ENCODE measurements around the gene PCGF2.
A peak's percentile ranks its signal among the peaks of the same experiment; 100 is the strongest.
"Not testable (repeated sequence)": the region's sequence is repeated elsewhere in the genome, so short reads cannot be mapped to it uniquely, and the experiment has no call there.

PCGF2 gene

DNA sequence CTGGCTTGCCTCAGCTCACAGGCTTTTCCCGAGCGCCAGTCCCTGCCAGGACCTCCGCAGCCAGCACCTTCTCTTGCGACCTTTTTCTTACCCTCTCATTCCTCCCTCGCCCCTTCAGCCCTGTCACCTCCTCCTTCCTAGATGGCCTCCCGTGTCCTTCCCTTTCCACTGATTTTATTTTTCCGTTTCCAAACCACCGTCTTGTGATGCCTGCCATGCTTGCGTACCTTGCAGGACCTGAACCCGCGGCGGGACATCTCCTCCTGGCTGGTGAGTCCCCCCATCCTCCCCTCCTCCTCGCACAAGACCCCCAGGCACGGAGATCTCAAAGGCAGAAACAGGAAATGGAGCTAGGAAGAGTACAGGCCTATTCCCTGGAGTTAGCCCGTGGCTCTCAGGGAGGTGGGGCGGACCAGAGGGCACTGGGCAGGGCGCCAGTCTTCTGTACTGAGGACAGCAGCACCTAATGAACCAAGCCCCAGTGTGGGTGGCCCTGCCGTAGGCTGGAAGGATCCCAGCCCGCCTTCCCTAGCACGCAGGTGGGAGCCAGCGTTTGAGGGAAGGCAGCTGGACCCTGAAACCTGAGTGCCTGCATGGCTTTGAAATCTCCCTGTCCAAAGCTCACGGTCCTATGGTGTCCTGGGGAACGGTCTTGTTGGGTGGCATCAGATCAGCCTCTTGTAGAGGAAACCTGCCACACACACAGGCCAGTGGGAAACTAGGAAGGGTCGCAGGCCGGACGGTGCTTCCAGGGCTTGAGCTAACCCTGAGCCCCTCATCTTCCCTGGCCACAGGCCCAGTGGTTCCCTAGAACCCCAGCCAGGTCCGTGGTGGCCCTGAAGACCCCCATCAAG, 17.4 kb downstream of the PCGF2 start:
- TF ChIP-seq CTCF (IDR thresholded peaks at IDR 0.05; ENCODE audit: insufficient read depth, low read depth, low read length, missing control alignments) = no peak
- peak; percentile 41 for DNase-seq (ENCODE audit: low read depth)
- peak overlapping the region; percentile 71 for H3K4me3 ChIP-seq (ENCODE audit: low read depth, low read length)

DNA sequence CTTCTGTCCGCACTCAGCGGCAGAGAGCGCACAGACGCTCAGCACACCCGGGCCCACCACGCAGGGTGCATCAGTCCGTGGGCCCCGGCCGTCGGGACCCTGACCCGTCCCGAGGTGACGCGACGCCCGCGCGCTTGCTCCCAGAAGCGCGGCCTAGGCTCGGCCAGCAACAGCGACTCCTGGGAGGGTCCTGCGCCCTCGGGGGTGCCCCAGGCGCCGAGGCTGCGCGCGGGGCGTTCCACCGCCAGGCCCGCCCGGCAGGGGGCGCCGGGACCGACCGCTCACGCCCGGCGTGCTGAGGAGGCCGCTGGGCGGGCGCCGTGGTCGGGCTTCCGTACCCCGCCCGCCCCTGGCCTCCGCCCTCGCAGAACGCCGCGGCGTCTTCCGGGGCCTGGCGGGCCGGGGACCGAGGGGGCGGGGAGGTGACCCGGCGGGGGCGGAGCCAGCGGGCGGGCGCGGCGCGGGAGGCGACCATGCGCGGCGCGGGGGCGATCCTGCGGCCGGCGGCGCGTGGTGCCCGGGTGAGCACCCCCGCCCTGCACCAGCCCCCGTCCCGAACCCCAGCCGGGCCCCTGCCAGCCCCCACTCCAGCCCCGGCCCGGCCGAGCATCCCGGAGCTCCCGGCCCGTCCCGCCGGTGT, 18.1 kb downstream of the PCGF2 start, which contains the start of gene CISD3:
CISD3 (plus strand) TSS at position 456 of the 640 bp plus-strand sequence; CDS start at position 474, 18 bp downstream.
- DNase-seq (ENCODE audit: low read depth) = peak; percentile 95
- H3K4me3 ChIP-seq (ENCODE audit: low read depth, low read length) = peak within 1 kb of the TSS; percentile 71
- peak; percentile 73 for TF ChIP-seq CTCF (IDR thresholded peaks at IDR 0.05; ENCODE audit: insufficient read depth, low read depth, low read length, missing control alignments)

DNA sequence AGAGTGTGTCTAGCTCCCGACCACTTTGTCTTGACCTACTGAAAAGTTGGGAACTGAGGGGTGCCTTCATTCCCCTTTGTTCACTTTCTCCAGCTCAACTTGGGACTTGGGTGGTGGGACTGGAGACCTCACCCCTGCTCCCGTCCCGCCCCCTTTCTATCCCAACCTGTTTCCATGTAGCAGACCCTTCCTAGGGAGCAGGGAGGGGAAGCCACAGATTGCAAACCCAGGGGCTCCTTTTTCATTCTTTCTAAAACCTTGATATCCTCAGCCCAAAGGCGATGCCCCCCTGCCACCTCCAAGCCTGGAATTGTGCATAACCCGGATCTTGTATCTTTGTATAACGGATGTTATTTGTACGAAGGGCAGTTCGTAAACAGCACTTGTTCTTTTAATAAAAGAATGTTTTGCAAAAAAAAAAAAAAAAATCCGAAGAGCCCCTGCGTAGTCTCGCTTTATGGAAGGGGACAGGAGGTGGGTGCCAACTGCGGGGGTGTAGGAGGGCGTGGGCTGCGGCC, 18.7 kb downstream of the PCGF2 start:
- TF ChIP-seq CTCF (IDR thresholded peaks at IDR 0.05; ENCODE audit: insufficient read depth, low read depth, low read length, missing control alignments) = no peak
- H3K4me3 ChIP-seq (ENCODE audit: low read depth, low read length) = peak overlapping the region; percentile 56
- no peak for DNase-seq (ENCODE audit: low read depth)

- DNase-seq (ENCODE audit: low read depth) = peak; percentile 83
- H3K4me3 ChIP-seq (ENCODE audit: low read depth, low read length) = no peak overlapping the region
- no peak for TF ChIP-seq CTCF (IDR thresholded peaks at IDR 0.05; ENCODE audit: insufficient read depth, low read depth, low read length, missing control alignments)
Observed at GRCh38 chr17:38728290-38728831, 19.8 kb downstream of the PCGF2 start.

DNA sequence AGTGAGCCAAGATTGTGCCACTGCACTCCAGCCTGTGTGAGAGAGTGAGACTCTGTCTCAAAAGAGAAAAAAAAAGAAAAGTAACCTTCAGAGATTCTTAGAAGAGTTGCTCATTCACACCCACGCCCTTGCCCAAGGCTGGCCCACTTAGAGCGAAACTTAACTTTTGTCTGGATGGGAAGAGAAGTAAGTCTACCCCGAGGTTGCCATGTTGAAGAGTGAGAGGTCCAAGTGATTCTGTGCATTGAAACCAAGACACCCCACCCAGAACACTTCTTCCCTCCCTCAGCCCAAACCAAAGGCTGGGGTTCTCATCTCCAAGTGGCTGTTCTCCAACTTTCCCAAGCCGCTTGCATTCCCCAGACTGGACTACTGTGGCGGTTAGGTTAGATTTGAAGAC, 20.4 kb downstream of the PCGF2 start:
- peak; percentile 39 for DNase-seq (ENCODE audit: low read depth)

GRCh38 chr17:38726145-38726544, 22.0 kb downstream of the PCGF2 start:
- not testable (repeated sequence) for H3K4me3 ChIP-seq (ENCODE audit: low read depth, low read length); DNase-seq (ENCODE audit: low read depth)

More for the DNA sequence above, 20.4 kb downstream of the PCGF2 start:
- no peak overlapping the region for H3K4me3 ChIP-seq (ENCODE audit: low read depth, low read length)
- no peak for TF ChIP-seq CTCF (IDR thresholded peaks at IDR 0.05; ENCODE audit: insufficient read depth, low read depth, low read length, missing control alignments)

- DNase-seq (ENCODE audit: low read depth) = no peak
- TF ChIP-seq CTCF (IDR thresholded peaks at IDR 0.05; ENCODE audit: insufficient read depth, low read depth, low read length, missing control alignments) = no peak
- no peak overlapping the region for H3K4me3 ChIP-seq (ENCODE audit: low read depth, low read length)
Observed at GRCh38 chr17:38725066-38725465, 23.1 kb downstream of the PCGF2 start.
